ENCODE results near the gene ARSB. TPM values are rescaled to one million over a fixed set of nuclear protein-coding genes. Genes with fewer than 3 reads are reported as not detected.

Gene ARSB
- total RNA-seq, 1 experiment from 2014 or later: 18.1 TPM

GRCh38 chr5:79030663-79031484 lies 45.8 kb upstream of the ARSB start:
- BruUV-seq (replicated peaks): no TSS peak
- ChIA-PET POLR2A (interaction anchor here (0.7 kb wide), 1 partner anchor 489 kb away, joined by 8 read pairs; no protein-coding TSS in a partner anchor), CTCF (no interaction called here)
- Histone ChIP-seq H3K27ac (ENCODE audit: low read length) (no peak overlapping the region), H3K9me3 (ENCODE audit: control insufficient read depth, insufficient read depth, low read depth, low read length) (no peaks in the 10 kb centered on the region), H3K4me3 (ENCODE audit: low read depth in 2 of 2, low read length in 2 of 2) (no peak overlapping the region), H3K36me3 (ENCODE audit: control insufficient read depth, insufficient read depth, low read length) (no peaks in the 10 kb centered on the region), H3K4me1 (ENCODE audit: control insufficient read depth, insufficient read depth, low read length) (no peaks in the 10 kb centered on the region), H3K27me3 (ENCODE audit: control insufficient read depth, insufficient read depth, low read length) (peaks cover 14% of the 10 kb centered on the region)
- in situ Hi-C loops (cut with HindIII; ENCODE audit: low pct_unique_long_range_greater_than_20kb, low sequenced_read_pairs): no loop called here
- intact Hi-C loops (cut with micrococcal nuclease; ENCODE audit: unreplicated experiment): no loop called here
- TF ChIP-seq, protein P1, sequence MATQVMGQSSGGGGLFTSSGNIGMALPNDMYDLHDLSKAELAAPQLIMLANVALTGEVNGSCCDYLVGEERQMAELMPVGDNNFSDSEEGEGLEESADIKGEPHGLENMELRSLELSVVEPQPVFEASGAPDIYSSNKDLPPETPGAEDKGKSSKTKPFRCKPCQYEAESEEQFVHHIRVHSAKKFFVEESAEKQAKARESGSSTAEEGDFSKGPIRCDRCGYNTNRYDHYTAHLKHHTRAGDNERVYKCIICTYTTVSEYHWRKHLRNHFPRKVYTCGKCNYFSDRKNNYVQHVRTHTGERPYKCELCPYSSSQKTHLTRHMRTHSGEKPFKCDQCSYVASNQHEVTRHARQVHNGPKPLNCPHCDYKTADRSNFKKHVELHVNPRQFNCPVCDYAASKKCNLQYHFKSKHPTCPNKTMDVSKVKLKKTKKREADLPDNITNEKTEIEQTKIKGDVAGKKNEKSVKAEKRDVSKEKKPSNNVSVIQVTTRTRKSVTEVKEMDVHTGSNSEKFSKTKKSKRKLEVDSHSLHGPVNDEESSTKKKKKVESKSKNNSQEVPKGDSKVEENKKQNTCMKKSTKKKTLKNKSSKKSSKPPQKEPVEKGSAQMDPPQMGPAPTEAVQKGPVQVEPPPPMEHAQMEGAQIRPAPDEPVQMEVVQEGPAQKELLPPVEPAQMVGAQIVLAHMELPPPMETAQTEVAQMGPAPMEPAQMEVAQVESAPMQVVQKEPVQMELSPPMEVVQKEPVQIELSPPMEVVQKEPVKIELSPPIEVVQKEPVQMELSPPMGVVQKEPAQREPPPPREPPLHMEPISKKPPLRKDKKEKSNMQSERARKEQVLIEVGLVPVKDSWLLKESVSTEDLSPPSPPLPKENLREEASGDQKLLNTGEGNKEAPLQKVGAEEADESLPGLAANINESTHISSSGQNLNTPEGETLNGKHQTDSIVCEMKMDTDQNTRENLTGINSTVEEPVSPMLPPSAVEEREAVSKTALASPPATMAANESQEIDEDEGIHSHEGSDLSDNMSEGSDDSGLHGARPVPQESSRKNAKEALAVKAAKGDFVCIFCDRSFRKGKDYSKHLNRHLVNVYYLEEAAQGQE (IDR thresholded peaks at IDR 0.05; ENCODE audit: insufficient read depth in 1 of 2, low read depth in 2 of 2, low read length in 1 of 2): no peak
- TF ChIP-seq, protein P2, sequence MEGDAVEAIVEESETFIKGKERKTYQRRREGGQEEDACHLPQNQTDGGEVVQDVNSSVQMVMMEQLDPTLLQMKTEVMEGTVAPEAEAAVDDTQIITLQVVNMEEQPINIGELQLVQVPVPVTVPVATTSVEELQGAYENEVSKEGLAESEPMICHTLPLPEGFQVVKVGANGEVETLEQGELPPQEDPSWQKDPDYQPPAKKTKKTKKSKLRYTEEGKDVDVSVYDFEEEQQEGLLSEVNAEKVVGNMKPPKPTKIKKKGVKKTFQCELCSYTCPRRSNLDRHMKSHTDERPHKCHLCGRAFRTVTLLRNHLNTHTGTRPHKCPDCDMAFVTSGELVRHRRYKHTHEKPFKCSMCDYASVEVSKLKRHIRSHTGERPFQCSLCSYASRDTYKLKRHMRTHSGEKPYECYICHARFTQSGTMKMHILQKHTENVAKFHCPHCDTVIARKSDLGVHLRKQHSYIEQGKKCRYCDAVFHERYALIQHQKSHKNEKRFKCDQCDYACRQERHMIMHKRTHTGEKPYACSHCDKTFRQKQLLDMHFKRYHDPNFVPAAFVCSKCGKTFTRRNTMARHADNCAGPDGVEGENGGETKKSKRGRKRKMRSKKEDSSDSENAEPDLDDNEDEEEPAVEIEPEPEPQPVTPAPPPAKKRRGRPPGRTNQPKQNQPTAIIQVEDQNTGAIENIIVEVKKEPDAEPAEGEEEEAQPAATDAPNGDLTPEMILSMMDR (IDR thresholded peaks at IDR 0.05): no peak
- TF ChIP-seq POLR2AphosphoS5 (IDR thresholded peaks at IDR 0.05; ENCODE audit: low read depth, low read length) (no peak), TCF7L2 (IDR thresholded peaks at IDR 0.05; ENCODE audit: low read depth, low read length) (no peak), SIN3A (IDR thresholded peaks at IDR 0.05; ENCODE audit: borderline replicate concordance, insufficient read depth, low read depth, low read length) (no peak)
- DNase-seq (ENCODE audit: low read depth, low spot score): no peak
- ATAC-seq: no peak

DNA sequence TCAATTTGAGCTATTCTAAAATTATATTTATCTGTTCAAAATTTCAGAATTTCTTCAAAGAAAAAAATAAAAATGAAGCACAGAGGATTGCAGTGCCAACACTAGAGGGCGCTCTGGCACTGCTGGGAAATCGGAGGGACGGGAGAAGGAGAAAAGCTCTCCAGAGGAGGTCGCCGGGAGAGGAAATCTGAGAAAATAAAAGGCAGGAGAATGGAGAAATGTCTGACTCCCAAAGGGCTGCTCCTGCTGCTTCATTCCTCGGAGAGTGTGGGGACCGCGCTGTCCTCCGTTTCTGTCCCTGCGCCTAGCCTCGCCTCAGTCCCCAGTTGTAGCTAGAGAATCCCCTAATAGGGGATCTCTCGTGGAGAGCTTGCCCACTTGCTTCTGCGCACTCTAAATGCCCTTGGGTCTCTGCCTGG lies 40.0 kb upstream of the ARSB start:
- Histone ChIP-seq H3K4me1 (ENCODE audit: control insufficient read depth, insufficient read depth, low read length) (0 out of 2 replicates have a peak, but pooled peaks cover 3% of the 10 kb centered on the region), H3K27me3 (ENCODE audit: control insufficient read depth, insufficient read depth, low read length) (peaks cover 43% of the 10 kb centered on the region), H3K9me3 (ENCODE audit: control insufficient read depth, insufficient read depth, low read depth, low read length) (no peaks in the 10 kb centered on the region), H3K36me3 (ENCODE audit: control insufficient read depth, insufficient read depth, low read length) (no peaks in the 10 kb centered on the region), H3K27ac (ENCODE audit: low read length) (no peak overlapping the region), H3K4me3 (ENCODE audit: low read depth in 2 of 2, low read length in 2 of 2) (peak overlapping the region in 1 of 2 experiments; percentile 24; a peak in 2 of 4 replicates)
- ChIA-PET CTCF (interaction anchor here (0.5 to 2.2 kb wide), 12 partner anchors 10 to 444 kb away, joined by 3 to 94 read pairs (median 4); no protein-coding TSS in a partner anchor), POLR2A (no interaction called here)
- in situ Hi-C loops (cut with HindIII; ENCODE audit: low pct_unique_long_range_greater_than_20kb, low sequenced_read_pairs) (no loop called here), intact Hi-C loops (cut with micrococcal nuclease; ENCODE audit: unreplicated experiment) (loop anchor here (1.0 to 10.0 kb wide), 2 partner anchors 108 to 830 kb away; no protein-coding TSS in a partner anchor)
- no TSS peak for BruUV-seq (replicated peaks)
- ATAC-seq (peak; percentile 76), DNase-seq (ENCODE audit: low read depth, low spot score) (no peak)
- TF ChIP-seq, protein P2 (IDR thresholded peaks at IDR 0.05): peak; percentile 97
- TF ChIP-seq TCF7L2 (IDR thresholded peaks at IDR 0.05; ENCODE audit: low read depth, low read length) (no peak), SIN3A (IDR thresholded peaks at IDR 0.05; ENCODE audit: borderline replicate concordance, insufficient read depth, low read depth, low read length) (no peak), POLR2AphosphoS5 (IDR thresholded peaks at IDR 0.05; ENCODE audit: low read depth, low read length) (no peak)
- TF ChIP-seq, protein P1 (IDR thresholded peaks at IDR 0.05; ENCODE audit: insufficient read depth in 1 of 2, low read depth in 2 of 2, low read length in 1 of 2): no peak
